GM06990 (cell line): ENCODE data around the gene TBL1X.

ENCODE experiments used
- DNase-seq: peaks from one replicate; pipeline ENCODE4 v3.0.0-alpha.2; 2011; ENCODE audit not compliant: insufficient read length; ENCODE audit errors: extremely low read depth
- H3K27me3 ChIP-seq: replicated peaks from 2 replicates; pipeline ENCODE4 v1.6.0; 2011; ENCODE audit warnings: low read length; ENCODE audit not compliant: control insufficient read depth, insufficient read depth
- H3K36me3 ChIP-seq: 2 replicates; pipeline ENCODE4 v1.5.1; 2011; ENCODE audit warnings: low read length; ENCODE audit not compliant: control insufficient read depth, insufficient read depth
- H3K4me3 ChIP-seq: replicated peaks from 2 replicates; pipeline ENCODE4 v1.5.1; 2011; ENCODE audit warnings: low read depth, mild to moderate bottlenecking, control low read depth, low read length
- TF ChIP-seq, protein P1 (sequence below): IDR thresholded peaks from 2 replicates; pipeline ENCODE4 v1.5.1; 2011; ENCODE audit warnings: low read length, control low read depth, mild to moderate bottlenecking, inconsistent platforms; ENCODE audit not compliant: insufficient read depth, poor library complexity, severe bottlenecking

TBL1X gene

DNA sequence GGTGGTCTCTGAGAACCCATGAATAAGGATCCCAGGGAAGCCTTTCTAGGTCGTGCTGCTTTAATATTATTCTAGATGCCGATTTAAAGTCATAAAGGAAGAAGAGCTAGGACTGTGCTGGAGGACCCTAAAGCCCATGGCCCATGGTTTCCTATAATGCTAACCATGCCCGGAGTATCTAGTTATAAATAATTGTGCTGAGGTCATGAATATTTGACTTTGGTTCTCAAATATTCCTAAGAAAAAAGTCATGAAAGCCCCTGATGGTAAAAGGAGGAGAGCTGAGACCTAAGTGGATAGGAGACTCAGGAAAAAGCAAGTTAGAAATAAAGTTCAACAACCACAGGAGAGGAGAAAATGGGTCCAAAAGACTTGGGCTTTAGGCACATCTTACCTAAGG lies 132.0 kb downstream of the TBL1X start:
- H3K36me3 ChIP-seq = no peaks in the 10 kb centered on the region
- H3K27me3 ChIP-seq = no peaks in the 10 kb centered on the region
- no peak for DNase-seq
- TF ChIP-seq, protein P1, sequence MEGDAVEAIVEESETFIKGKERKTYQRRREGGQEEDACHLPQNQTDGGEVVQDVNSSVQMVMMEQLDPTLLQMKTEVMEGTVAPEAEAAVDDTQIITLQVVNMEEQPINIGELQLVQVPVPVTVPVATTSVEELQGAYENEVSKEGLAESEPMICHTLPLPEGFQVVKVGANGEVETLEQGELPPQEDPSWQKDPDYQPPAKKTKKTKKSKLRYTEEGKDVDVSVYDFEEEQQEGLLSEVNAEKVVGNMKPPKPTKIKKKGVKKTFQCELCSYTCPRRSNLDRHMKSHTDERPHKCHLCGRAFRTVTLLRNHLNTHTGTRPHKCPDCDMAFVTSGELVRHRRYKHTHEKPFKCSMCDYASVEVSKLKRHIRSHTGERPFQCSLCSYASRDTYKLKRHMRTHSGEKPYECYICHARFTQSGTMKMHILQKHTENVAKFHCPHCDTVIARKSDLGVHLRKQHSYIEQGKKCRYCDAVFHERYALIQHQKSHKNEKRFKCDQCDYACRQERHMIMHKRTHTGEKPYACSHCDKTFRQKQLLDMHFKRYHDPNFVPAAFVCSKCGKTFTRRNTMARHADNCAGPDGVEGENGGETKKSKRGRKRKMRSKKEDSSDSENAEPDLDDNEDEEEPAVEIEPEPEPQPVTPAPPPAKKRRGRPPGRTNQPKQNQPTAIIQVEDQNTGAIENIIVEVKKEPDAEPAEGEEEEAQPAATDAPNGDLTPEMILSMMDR = no peak
- no peak overlapping the region for H3K4me3 ChIP-seq

DNA sequence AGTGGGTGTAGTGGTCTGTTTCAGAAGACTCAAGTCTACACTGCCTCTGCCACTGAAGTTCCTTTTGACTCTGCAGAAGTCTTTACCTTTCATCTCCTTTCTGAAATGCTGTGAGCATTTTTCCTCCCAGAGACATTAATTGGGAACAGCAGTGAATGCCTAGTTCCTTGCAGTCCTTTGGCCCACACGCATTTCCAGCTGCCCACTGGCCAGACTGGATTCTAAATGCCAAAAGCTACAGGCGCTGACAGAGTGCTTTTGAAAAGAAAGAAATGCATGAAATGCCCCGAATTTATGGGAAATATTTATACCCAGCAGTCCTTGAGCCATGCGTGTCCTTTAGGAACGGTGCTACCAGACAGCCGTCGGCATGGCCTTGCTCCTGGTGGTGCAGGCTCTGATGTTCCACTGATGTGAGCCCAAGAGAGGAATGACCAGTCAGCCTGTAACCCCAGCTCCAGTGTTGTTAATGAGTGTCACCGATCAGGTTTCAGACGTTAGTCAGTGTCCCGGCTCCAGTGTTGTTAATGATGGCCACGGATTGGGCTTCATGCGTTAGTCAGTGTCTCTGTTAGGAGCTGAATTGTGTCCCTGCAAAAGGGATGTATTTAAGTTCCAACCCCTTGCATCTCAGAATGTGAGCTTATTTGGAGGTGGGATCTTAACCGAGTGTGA lies 132.6 kb downstream of the TBL1X start:
- DNase-seq = no peak
- TF ChIP-seq, protein P1 = no peak
- no peak overlapping the region for H3K4me3 ChIP-seq
- H3K36me3 ChIP-seq = no peaks in the 10 kb centered on the region
- no peaks in the 10 kb centered on the region for H3K27me3 ChIP-seq

DNA sequence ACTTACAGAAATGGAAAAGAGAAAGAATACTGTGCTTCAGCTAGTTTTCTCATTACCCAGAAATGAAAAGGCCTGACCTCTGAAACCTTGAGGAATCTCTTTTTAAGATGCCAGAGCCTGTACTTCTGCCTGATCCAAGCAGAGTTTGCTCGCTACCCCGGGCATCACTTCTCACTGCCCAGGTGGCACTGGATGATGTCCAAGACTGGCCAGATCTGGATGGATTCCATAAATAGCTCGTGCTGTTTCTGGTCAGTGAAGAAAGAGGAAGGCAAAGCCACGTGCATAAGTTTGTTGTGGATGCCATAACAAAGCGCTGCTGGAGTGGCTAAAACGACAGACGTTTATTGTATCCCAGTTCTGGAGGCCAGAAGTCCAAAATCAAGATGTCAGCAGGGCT lies 133.5 kb downstream of the TBL1X start:
- no peaks in the 10 kb centered on the region for H3K27me3 ChIP-seq
- no peak for DNase-seq
- TF ChIP-seq, protein P1 = no peak
- H3K36me3 ChIP-seq = no peaks in the 10 kb centered on the region
- no peak overlapping the region for H3K4me3 ChIP-seq

DNA sequence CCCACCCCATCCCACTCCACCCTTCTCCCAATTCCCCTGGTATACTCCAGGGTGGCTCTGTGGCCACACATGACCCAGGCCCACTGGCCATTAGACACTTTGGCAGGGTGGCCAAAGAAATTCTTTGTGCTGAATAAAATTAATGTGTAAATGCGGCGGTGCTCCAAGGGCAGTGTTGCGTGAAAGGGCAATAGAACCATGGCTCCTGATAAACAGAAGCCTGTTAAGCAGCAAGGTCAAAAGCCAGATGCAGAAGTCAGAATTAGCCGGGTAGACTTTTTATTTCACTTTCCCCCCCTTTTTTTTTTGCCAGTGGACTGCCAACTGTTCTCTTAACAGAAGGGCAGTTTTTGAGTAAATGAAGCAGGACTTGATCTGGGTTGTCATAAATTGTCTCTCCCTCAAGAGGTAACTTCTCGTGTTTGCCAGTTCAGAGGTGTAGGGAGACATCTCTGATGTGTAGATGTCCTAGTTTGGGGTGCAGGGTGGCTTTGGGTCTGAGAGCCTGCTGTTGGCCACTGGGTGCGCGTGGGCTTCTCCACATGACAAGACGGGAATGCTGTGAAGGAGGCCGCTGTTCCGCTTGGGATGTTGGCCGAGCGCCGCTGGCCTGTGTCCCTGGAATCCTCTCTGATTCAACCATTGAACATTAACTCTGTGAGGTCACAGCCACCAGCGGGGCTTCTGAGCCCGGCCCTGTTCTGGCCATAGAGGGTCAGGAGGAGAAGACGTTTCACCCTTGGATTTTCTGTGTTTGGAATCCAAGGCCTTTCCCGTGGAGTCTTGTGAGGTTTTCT lies 139.5 kb downstream of the TBL1X start:
- H3K4me3 ChIP-seq = no peak overlapping the region
- H3K36me3 ChIP-seq = no peaks in the 10 kb centered on the region
- no peak for DNase-seq
- H3K27me3 ChIP-seq = no peaks in the 10 kb centered on the region
- TF ChIP-seq, protein P1 = no peak

- TF ChIP-seq, protein P1 = no peak
- DNase-seq = no peak
- Histone ChIP-seq H3K4me3 (no peak overlapping the region), H3K27me3 (no peaks in the 10 kb centered on the region), H3K36me3 (no peaks in the 10 kb centered on the region)
Measured at GRCh38 chrX:9604908-9605306, 140.0 kb downstream of the TBL1X start.
